Activated CD4-positive, alpha-beta memory T cell treated with anti-CD3 and anti-CD28 coated beads, Interleukin-2, amount 10 ng/mL, durations not matched to agents 7 days and 5 days (primary cell): ENCODE data around the gene LAMA4. TPM values are rescaled to one million over a fixed set of nuclear protein-coding genes. Genes with fewer than 3 reads are reported as not detected.

ENCODE experiments used
- CTCF ChIA-PET: fragments of 350-600 bp; sonication (Branson Sonifier 250); formaldehyde crosslinking; loops from one replicate; lab custom pipeline; 2021; ENCODE audit warnings: antibody characterized with exemption, inconsistent platforms; lab: Charles Lee
- POLR2A ChIA-PET: fragments of 350-600 bp; sonication (Branson Sonifier 250); formaldehyde crosslinking; loops from one replicate; lab custom pipeline; 2021; ENCODE audit warnings: antibody characterized with exemption; lab: Charles Lee
- DNase-seq: peaks from one replicate; pipeline ENCODE4 v3.0.0-alpha.2; 2020
- H3K27ac Mint-ChIP-seq: one replicate; pipeline ENCODE4 v1.8.0; 2021; ENCODE audit warnings: mild to moderate bottlenecking, mixed read lengths
- H3K27me3 Mint-ChIP-seq: one replicate; pipeline ENCODE4 v1.8.0; 2021; ENCODE audit warnings: mixed read lengths
- H3K36me3 Mint-ChIP-seq: one replicate; pipeline ENCODE4 v1.8.0; 2021; ENCODE audit warnings: low read depth, mixed read lengths
- H3K4me1 Mint-ChIP-seq: one replicate; pipeline ENCODE4 v1.8.0; 2021; ENCODE audit warnings: mixed read lengths
- H3K4me3 Mint-ChIP-seq: one replicate; pipeline ENCODE4 v1.8.0; 2021; ENCODE audit warnings: mild to moderate bottlenecking, mixed read lengths
- H3K9me3 Mint-ChIP-seq: one replicate; pipeline ENCODE4 v1.8.0; 2021; ENCODE audit warnings: mixed read lengths
- total RNA-seq, 2 experiments: library from RNA; stranded (reverse); gene quantifications; one replicate each; pipeline ENCODE4 v1.2.3, GENCODE V29; 2021

LAMA4 gene
- total RNA-seq, 2 experiments from 2014 or later = not detected

DNA sequence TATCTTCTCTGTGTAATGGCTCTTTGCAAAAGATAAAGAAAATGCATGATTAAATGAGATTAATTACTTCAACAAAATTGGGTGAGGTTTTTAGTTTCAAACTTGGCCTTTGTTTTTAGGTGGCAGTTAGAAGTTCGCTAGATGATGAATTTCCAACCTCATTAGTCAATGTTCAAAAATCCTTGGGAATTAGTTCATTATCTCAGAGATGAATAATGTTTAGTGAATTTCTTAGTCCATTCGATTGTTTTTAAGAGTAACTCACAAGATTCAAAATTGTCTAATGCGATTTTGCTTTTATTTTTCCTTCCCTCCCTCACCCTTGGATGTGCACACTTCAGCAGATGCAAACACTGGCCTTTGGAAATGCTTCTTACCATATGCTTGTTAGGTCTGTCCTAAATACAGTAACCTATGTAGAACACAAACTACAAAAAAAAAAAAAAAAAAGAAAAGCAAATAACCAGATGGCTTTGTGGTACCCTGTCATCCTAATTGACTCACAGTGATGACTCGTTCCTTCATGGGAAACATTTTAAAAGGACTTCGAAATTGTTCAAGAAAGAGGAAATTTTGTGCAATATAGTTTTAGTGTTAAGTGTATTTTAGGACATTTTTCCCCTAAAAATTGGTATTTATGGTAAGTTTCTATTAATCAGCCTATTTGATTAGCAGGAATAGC is 100.3 kb downstream of the LAMA4 start:
- H3K9me3 Mint-ChIP-seq = no peaks in the 10 kb centered on the region
- H3K27me3 Mint-ChIP-seq = peaks cover 21% of the 10 kb centered on the region
- DNase-seq = no peak
- no peaks in the 10 kb centered on the region for H3K36me3 Mint-ChIP-seq
- ChIA-PET POLR2A (no interaction called here), CTCF (interaction anchor here (1.0 to 1.4 kb wide), 4 partner anchors 9 to 67 kb away, joined by 3 to 11 read pairs (median 4); partner anchors contain the start of genes FAM229B and TUBE1)
- peaks cover 16% of the 10 kb centered on the region for H3K4me1 Mint-ChIP-seq
- H3K4me3 Mint-ChIP-seq = no peak overlapping the region
- no peak overlapping the region for H3K27ac Mint-ChIP-seq

DNA sequence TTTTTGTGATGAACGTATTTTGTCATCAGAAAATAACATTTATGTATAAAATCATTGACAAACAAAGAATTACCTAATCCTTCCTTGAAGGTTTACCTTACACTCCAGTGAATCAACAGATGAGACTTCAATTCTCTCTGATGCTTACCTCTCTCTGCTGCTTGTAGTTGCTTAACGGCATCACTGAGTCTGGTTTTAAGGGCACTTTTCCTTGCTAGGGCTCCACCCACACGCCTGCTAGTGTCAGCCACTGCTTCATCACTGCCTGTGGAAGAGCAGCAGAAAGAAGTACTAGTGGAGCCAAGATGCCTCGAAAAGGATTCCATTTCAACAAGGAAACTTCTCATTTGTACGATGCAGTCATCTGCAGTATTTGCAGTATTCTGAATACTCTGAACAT is 104.0 kb downstream of the LAMA4 start:
- Mint-ChIP-seq H3K4me3 (no peak overlapping the region), H3K9me3 (no peaks in the 10 kb centered on the region), H3K27me3 (peaks cover 13% of the 10 kb centered on the region), H3K36me3 (no peaks in the 10 kb centered on the region), H3K4me1 (peaks cover 10% of the 10 kb centered on the region), H3K27ac (no peak overlapping the region)
- DNase-seq = no peak
- POLR2A ChIA-PET = no interaction called here
- CTCF ChIA-PET = no interaction called here

- DNase-seq = no peak
- Mint-ChIP-seq H3K27me3 (peaks cover 13% of the 10 kb centered on the region), H3K4me3 (no peak overlapping the region), H3K36me3 (no peaks in the 10 kb centered on the region), H3K27ac (no peak overlapping the region), H3K4me1 (peaks cover 9% of the 10 kb centered on the region), H3K9me3 (no peaks in the 10 kb centered on the region)
- POLR2A ChIA-PET = no interaction called here
- CTCF ChIA-PET = no interaction called here
These were observed 104.6 kb downstream of the LAMA4 start for GRCh38 chr6:112149719-112150263.

GRCh38 chr6:112149236-112149635 is 105.1 kb downstream of the LAMA4 start:
- peaks cover 4% of the 10 kb centered on the region for H3K4me1 Mint-ChIP-seq
- ChIA-PET POLR2A (no interaction called here), CTCF (no interaction called here)

GRCh38 chr6:112148103-112148502 is 106.3 kb downstream of the LAMA4 start:
- CTCF ChIA-PET = interaction anchor here (1.5 kb wide), 1 partner anchor 15 kb away, joined by 7 read pairs; no protein-coding TSS in a partner anchor
- peaks cover 11% of the 10 kb centered on the region for H3K27me3 Mint-ChIP-seq
- H3K27ac Mint-ChIP-seq = no peak overlapping the region
- H3K36me3 Mint-ChIP-seq = no peaks in the 10 kb centered on the region
- H3K4me3 Mint-ChIP-seq = no peak overlapping the region
- no peak for DNase-seq
- POLR2A ChIA-PET = no interaction called here
- H3K4me1 Mint-ChIP-seq = peaks cover 1% of the 10 kb centered on the region
- H3K9me3 Mint-ChIP-seq = no peaks in the 10 kb centered on the region

More at GRCh38 chr6:112149236-112149635, 105.1 kb downstream of the LAMA4 start:
- Mint-ChIP-seq H3K27ac (no peak overlapping the region), H3K9me3 (no peaks in the 10 kb centered on the region), H3K36me3 (no peaks in the 10 kb centered on the region), H3K27me3 (peaks cover 13% of the 10 kb centered on the region), H3K4me3 (no peak overlapping the region)
- DNase-seq = no peak

GRCh38 chr6:112145080-112145573 is 109.2 kb downstream of the LAMA4 start:
- ChIA-PET CTCF (interaction anchor here (1.2 to 3.0 kb wide), 2 partner anchors 18 to 35 kb away, joined by 3 to 15 read pairs; no protein-coding TSS in a partner anchor), POLR2A (no interaction called here)
- H3K9me3 Mint-ChIP-seq = no peaks in the 10 kb centered on the region
- no peak overlapping the region for H3K27ac Mint-ChIP-seq
- DNase-seq = no peak
- H3K4me1 Mint-ChIP-seq = peaks cover 1% of the 10 kb centered on the region
- no peak overlapping the region for H3K4me3 Mint-ChIP-seq
- H3K36me3 Mint-ChIP-seq = no peaks in the 10 kb centered on the region
- peaks cover 8% of the 10 kb centered on the region for H3K27me3 Mint-ChIP-seq

GRCh38 chr6:112144145-112144926 is 110.0 kb downstream of the LAMA4 start:
- H3K4me1 Mint-ChIP-seq = peaks cover 1% of the 10 kb centered on the region
- CTCF ChIA-PET = interaction anchor here (0.9 to 3.0 kb wide), 3 partner anchors 19 to 36 kb away, joined by 3 to 15 read pairs (median 3); no protein-coding TSS in a partner anchor
- no peak for DNase-seq
- no peak overlapping the region for H3K27ac Mint-ChIP-seq
- POLR2A ChIA-PET = interaction anchor here (0.6 kb wide), 2 partner anchors 472 to 920 kb away, joined by 3 to 6 read pairs; no protein-coding TSS in a partner anchor
- H3K36me3 Mint-ChIP-seq = no peaks in the 10 kb centered on the region
- no peaks in the 10 kb centered on the region for H3K9me3 Mint-ChIP-seq
- no peak overlapping the region for H3K4me3 Mint-ChIP-seq
- peaks cover 14% of the 10 kb centered on the region for H3K27me3 Mint-ChIP-seq

DNA sequence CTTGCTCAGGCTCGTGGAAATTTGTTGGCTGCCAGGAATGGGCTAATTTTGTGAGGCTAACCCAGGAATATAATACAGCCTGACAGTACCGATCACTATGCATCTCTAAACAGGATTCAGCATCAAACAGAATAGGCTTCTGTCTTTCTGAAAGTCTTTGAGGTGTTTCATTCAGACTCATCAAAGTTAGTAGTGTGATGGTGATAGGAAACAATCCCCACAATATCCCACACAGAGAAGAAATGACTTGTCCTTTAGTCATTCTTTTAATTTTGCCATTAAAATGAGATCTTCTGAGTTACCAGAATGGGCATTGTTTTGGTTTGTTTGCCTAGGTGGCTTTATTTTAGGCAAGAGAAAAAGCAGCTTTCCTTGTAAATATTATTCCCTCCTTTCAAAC is 112.7 kb downstream of the LAMA4 start:
- no peak for DNase-seq
- Mint-ChIP-seq H3K9me3 (no peaks in the 10 kb centered on the region), H3K36me3 (no peaks in the 10 kb centered on the region), H3K27ac (no peak overlapping the region), H3K27me3 (peaks cover 18% of the 10 kb centered on the region), H3K4me1 (peaks cover 1% of the 10 kb centered on the region), H3K4me3 (no peak overlapping the region)
- ChIA-PET CTCF (no interaction called here), POLR2A (no interaction called here)

- POLR2A ChIA-PET = no interaction called here
- Mint-ChIP-seq H3K4me3 (no peak overlapping the region), H3K4me1 (peaks cover under 1% of the 10 kb centered on the region), H3K36me3 (no peaks in the 10 kb centered on the region), H3K27me3 (peaks cover 23% of the 10 kb centered on the region), H3K27ac (no peak overlapping the region), H3K9me3 (no peaks in the 10 kb centered on the region)
- CTCF ChIA-PET = interaction anchor here (0.6 to 1.5 kb wide), 3 partner anchors 24 to 439 kb away, joined by 3 to 4 read pairs (median 3); partner anchors contain the start of genes FAM229B and TUBE1
- no peak for DNase-seq
These were observed 115.3 kb downstream of the LAMA4 start for GRCh38 chr6:112139052-112139451.

DNA sequence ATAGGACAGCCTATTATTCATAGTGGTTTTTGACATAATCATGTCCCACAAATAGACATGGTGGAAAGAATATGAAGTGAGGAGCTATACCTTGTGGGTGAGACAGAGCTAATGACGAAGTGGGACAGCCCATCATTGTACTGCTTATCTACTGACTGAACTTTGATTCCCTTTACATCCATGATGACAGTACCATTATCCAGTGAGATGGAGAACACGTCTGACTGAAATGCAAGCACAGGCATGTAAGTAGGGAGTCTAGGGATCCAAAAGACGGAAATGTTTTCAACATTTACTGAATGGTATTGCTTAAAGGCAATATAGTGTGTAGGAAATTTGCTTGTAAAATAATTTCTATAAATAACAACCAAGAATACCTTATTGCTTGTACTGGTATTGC is 123.5 kb downstream of the LAMA4 start:
- ChIA-PET CTCF (no interaction called here), POLR2A (no interaction called here)
- no peaks in the 10 kb centered on the region for H3K36me3 Mint-ChIP-seq
- no peak overlapping the region for H3K27ac Mint-ChIP-seq
- no peaks in the 10 kb centered on the region for H3K9me3 Mint-ChIP-seq
- no peak for DNase-seq
- H3K27me3 Mint-ChIP-seq = peaks cover 38% of the 10 kb centered on the region
- H3K4me1 Mint-ChIP-seq = no peaks in the 10 kb centered on the region
- no peak overlapping the region for H3K4me3 Mint-ChIP-seq

- ChIA-PET CTCF (no interaction called here), POLR2A (no interaction called here)
- H3K36me3 Mint-ChIP-seq = no peaks in the 10 kb centered on the region
- no peaks in the 10 kb centered on the region for H3K9me3 Mint-ChIP-seq
- no peak for DNase-seq
- H3K4me1 Mint-ChIP-seq = no peaks in the 10 kb centered on the region
- peaks cover 39% of the 10 kb centered on the region for H3K27me3 Mint-ChIP-seq
- H3K27ac Mint-ChIP-seq = no peak overlapping the region
- no peak overlapping the region for H3K4me3 Mint-ChIP-seq
These were observed 126.2 kb downstream of the LAMA4 start for GRCh38 chr6:112128208-112128607.

DNA sequence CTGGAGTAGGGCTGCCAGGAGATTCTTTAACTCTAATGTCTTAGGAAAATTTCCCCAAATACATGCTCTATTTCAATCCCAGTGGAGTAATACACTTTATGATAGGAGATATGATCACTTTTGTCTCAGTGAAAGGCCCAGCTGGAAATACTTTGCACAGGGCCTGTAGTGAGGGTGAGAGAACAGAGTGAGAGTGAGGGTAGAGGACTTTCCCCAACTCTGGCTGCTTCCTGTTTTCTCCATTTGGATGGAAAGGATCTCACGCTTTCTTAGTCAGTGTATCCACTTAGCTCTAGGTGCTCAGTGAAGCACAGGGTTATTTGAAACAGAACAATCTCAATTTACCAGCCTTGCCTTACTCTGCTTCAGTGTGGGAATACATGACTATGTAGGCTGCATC is 130.4 kb downstream of the LAMA4 start:
- Mint-ChIP-seq H3K4me3 (no peak overlapping the region), H3K4me1 (no peaks in the 10 kb centered on the region), H3K36me3 (no peaks in the 10 kb centered on the region), H3K9me3 (no peaks in the 10 kb centered on the region), H3K27ac (no peak overlapping the region), H3K27me3 (peaks cover 21% of the 10 kb centered on the region)
- POLR2A ChIA-PET = no interaction called here
- CTCF ChIA-PET = interaction anchor here (1.3 kb wide), 1 partner anchor 39 kb away, joined by 3 read pairs; no protein-coding TSS in a partner anchor
- DNase-seq = no peak

DNA sequence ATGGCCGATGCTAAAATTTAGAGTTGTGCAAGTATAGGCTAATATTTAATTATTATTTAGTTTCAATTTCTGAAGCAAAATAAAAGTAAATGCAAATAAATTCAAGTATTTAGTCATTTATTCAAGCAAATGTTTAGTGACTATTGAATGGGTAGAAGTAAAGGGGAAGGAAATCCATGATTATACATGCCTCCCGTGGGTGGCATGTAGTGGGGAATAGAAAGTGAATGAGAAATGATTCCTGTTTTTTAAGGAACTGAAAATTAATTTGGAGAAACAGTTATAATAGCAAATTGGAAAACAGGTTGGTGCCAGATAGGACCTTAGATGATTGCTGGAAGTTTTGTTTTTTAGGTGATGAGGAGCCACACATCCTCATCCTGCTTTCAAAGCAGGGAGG is 131.6 kb downstream of the LAMA4 start:
- Mint-ChIP-seq H3K27me3 (peaks cover 16% of the 10 kb centered on the region), H3K9me3 (no peaks in the 10 kb centered on the region), H3K27ac (no peak overlapping the region), H3K4me1 (peaks cover 9% of the 10 kb centered on the region), H3K4me3 (no peak overlapping the region), H3K36me3 (no peaks in the 10 kb centered on the region)
- ChIA-PET CTCF (no interaction called here), POLR2A (no interaction called here)
- DNase-seq = no peak
